ENCODE data around the gene KLC3.

The KLC3 gene

GRCh38 chr19:45354241-45354842 lies 13.8 kb downstream of the KLC3 start:
- no peaks in the 10 kb centered on the region for H3K9me3 ChIP-seq (ENCODE audit: insufficient read depth, low read depth, low read length)
- H3K9ac ChIP-seq (ENCODE audit: low read depth, low read length, poor library complexity, severe bottlenecking): no peak overlapping the region
- no peaks in the 10 kb centered on the region for H3K9me2 ChIP-seq (replicated peaks; ENCODE audit: low read depth, low read length)
- H3K27me3 ChIP-seq (ENCODE audit: insufficient read depth, low read length, poor library complexity, severe bottlenecking): no peaks in the 10 kb centered on the region
- H3K79me2 ChIP-seq (ENCODE audit: insufficient read depth, low read length): no peaks in the 10 kb centered on the region
- no peaks in the 10 kb centered on the region for H3F3A ChIP-seq (ENCODE audit: low read depth)
- no peaks in the 10 kb centered on the region for H3K4me1 ChIP-seq (ENCODE audit: insufficient read depth, low read length, poor library complexity, severe bottlenecking)
- peaks cover 6% of the 10 kb centered on the region; the same call in 1 of the 2 replicates for H3K36me3 ChIP-seq (ENCODE audit: insufficient read depth, low read length)
- H2AFZ ChIP-seq (ENCODE audit: low read length): no peak overlapping the region
- no peak overlapping the region for H3K4me3 ChIP-seq (ENCODE audit: low read length, poor library complexity, severe bottlenecking)
- no peak for TF ChIP-seq CTCF (conservative IDR thresholded peaks at IDR 0.05; ENCODE audit: low read length)
- TF ChIP-seq EZH2phosphoT487 (IDR thresholded peaks at IDR 0.05; ENCODE audit: borderline replicate concordance): no peak
- no peaks in the 10 kb centered on the region for H4K20me1 ChIP-seq (ENCODE audit: insufficient read depth, low read length, poor library complexity, severe bottlenecking)
- H3K4me2 ChIP-seq (ENCODE audit: low read depth, low read length, poor library complexity, severe bottlenecking): no peak overlapping the region

- no peaks in the 10 kb centered on the region for H3F3A ChIP-seq (ENCODE audit: low read depth)
- H3K4me2 ChIP-seq (ENCODE audit: low read depth, low read length, poor library complexity, severe bottlenecking): no peak overlapping the region
- H3K27me3 ChIP-seq (ENCODE audit: insufficient read depth, low read length, poor library complexity, severe bottlenecking): no peaks in the 10 kb centered on the region
- H3K4me3 ChIP-seq (ENCODE audit: low read length, poor library complexity, severe bottlenecking): no peak overlapping the region
- TF ChIP-seq EZH2phosphoT487 (IDR thresholded peaks at IDR 0.05; ENCODE audit: borderline replicate concordance): no peak
- no peak for TF ChIP-seq CTCF (conservative IDR thresholded peaks at IDR 0.05; ENCODE audit: low read length)
- H3K36me3 ChIP-seq (ENCODE audit: insufficient read depth, low read length): peaks cover 6% of the 10 kb centered on the region; the same call in 1 of the 2 replicates
- no peaks in the 10 kb centered on the region for H3K79me2 ChIP-seq (ENCODE audit: insufficient read depth, low read length)
- no peaks in the 10 kb centered on the region for H3K9me2 ChIP-seq (replicated peaks; ENCODE audit: low read depth, low read length)
- H3K9me3 ChIP-seq (ENCODE audit: insufficient read depth, low read depth, low read length): no peaks in the 10 kb centered on the region
- H3K4me1 ChIP-seq (ENCODE audit: insufficient read depth, low read length, poor library complexity, severe bottlenecking): no peaks in the 10 kb centered on the region
- no peak overlapping the region for H3K9ac ChIP-seq (ENCODE audit: low read depth, low read length, poor library complexity, severe bottlenecking)
- H2AFZ ChIP-seq (ENCODE audit: low read length): no peak overlapping the region
- no peaks in the 10 kb centered on the region for H4K20me1 ChIP-seq (ENCODE audit: insufficient read depth, low read length, poor library complexity, severe bottlenecking)
Measured at GRCh38 chr19:45355402-45355801, 14.9 kb downstream of the KLC3 start.

GRCh38 chr19:45355910-45356309 lies 15.4 kb downstream of the KLC3 start:
- Histone ChIP-seq H3K4me1 (ENCODE audit: insufficient read depth, low read length, poor library complexity, severe bottlenecking) (no peaks in the 10 kb centered on the region), H3K4me3 (ENCODE audit: low read length, poor library complexity, severe bottlenecking) (no peak overlapping the region), H3K36me3 (ENCODE audit: insufficient read depth, low read length) (peaks cover 6% of the 10 kb centered on the region; the same call in 1 of the 2 replicates), H3F3A (ENCODE audit: low read depth) (no peaks in the 10 kb centered on the region), H3K9me2 (replicated peaks; ENCODE audit: low read depth, low read length) (no peaks in the 10 kb centered on the region), H3K9ac (ENCODE audit: low read depth, low read length, poor library complexity, severe bottlenecking) (no peak overlapping the region), H2AFZ (ENCODE audit: low read length) (no peak overlapping the region), H3K9me3 (ENCODE audit: insufficient read depth, low read depth, low read length) (no peaks in the 10 kb centered on the region), H3K27me3 (ENCODE audit: insufficient read depth, low read length, poor library complexity, severe bottlenecking) (no peaks in the 10 kb centered on the region), H4K20me1 (ENCODE audit: insufficient read depth, low read length, poor library complexity, severe bottlenecking) (no peaks in the 10 kb centered on the region), H3K4me2 (ENCODE audit: low read depth, low read length, poor library complexity, severe bottlenecking) (no peak overlapping the region), H3K79me2 (ENCODE audit: insufficient read depth, low read length) (no peaks in the 10 kb centered on the region)
- no peak for TF ChIP-seq EZH2phosphoT487 (IDR thresholded peaks at IDR 0.05; ENCODE audit: borderline replicate concordance)
- no peak for TF ChIP-seq CTCF (conservative IDR thresholded peaks at IDR 0.05; ENCODE audit: low read length)

All from Loucy (cell line).